IPS DF 4.7 (cell line): ENCODE data around the gene ASB8.
A peak's percentile ranks its signal among the peaks of the same experiment; 100 is the strongest.
"Not testable (repeated sequence)": the region's sequence is repeated elsewhere in the genome, so short reads cannot be mapped to it uniquely, and the experiment has no call there.

Source experiments
- DNase-seq: peaks from one replicate; pipeline ENCODE4 v3.0.0-alpha.2; 2013; ENCODE audit warnings: low spot score; ENCODE audit errors: extremely low read depth

Gene ASB8

DNA sequence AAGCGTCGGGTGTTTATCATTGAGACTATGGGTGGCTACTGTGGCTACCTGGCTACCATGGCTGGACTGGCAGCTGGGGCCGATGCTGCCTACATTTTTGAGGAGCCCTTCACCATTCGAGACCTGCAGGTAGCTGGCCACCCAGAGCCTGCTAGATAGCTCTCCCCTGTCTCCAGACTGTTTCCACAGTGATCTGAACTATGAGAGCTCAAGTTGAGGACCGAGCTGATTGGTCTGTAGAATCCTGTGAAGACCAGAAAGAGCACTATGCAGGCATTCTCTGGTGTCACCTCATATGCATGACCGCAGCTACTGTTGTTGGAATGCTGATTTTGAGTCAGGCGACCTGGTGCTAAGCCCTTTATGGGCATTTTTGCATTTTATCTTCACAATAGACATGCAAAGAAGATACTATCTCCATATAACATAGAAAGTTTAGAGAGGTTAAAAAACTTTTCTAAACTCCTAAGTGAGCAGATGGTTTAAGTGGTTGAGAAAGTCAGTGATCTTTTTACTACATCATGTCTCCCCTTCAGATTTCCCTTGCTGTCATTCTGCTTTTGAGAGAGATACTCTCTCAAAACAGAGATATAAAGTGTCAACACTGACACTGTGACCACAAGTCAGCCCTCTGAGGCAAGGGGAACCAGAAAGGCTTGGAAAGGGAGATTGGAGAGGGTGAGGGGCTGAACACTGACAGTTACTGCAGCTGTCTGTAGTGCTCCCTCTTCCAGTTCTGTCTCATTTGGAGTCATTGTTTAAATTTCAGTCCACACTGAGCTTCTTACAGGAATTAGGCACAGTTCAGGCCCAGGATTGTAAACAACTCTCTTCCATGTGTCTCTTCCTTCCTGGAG lies 14.3 kb downstream of the ASB8 start:
- no peak for DNase-seq

- DNase-seq: no peak
These were observed 22.3 kb downstream of the ASB8 start for GRCh38 chr12:48135027-48135426.

- no peak for DNase-seq
These were observed 24.5 kb downstream of the ASB8 start for GRCh38 chr12:48132826-48133225.

GRCh38 chr12:48131517-48131916 lies 25.8 kb downstream of the ASB8 start:
- no peak for DNase-seq

- DNase-seq: no peak
These were observed 27.9 kb downstream of the ASB8 start for GRCh38 chr12:48129376-48129775.

GRCh38 chr12:48128800-48129199 lies 28.5 kb downstream of the ASB8 start:
- no peak for DNase-seq

GRCh38 chr12:48126953-48127630 lies 30.2 kb downstream of the ASB8 start:
- DNase-seq: no peak

DNA sequence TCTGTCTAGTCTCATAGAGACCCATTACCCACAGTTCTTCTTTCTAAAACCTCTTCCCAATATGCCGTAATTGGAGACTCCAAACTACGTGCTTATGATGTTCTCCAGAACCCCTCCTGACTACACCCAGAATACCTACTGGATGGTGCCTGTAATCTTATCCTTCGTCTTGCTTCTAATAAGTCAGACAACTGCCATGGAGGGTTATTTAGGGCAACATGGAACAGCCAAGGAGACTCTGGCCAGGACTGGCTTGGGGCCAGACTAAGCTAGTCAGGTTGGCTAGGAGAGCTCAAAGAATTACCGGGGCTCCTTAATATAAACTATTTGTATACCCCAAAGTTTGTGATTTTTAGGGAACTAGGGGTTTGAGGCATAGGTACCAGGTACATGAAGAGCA lies 31.3 kb downstream of the ASB8 start:
- no peak for DNase-seq

GRCh38 chr12:48125542-48125941 lies 31.8 kb downstream of the ASB8 start:
- not testable (repeated sequence) for DNase-seq

DNA sequence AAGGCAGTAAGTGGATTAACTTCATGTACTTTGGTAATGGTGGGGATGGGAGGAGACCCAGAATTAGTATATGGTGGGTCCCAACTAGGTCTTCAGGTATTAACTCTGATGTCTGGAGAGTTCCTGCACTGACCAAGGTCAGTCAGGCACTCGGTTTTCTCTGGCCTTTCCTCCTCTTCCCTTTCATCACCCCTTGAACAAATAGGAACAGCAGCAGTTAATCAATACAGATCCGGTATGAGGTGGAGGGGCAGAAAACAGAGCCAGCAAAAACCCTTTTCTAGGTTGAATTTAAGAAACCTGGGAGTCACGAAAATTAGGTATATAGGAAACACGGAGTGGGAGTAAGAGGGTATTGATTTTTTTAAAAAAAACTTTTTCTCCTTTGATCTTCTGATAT lies 34.1 kb downstream of the ASB8 start:
- DNase-seq: no peak

- no peak for DNase-seq
These were observed 35.1 kb downstream of the ASB8 start for GRCh38 chr12:48122065-48122834.

DNA sequence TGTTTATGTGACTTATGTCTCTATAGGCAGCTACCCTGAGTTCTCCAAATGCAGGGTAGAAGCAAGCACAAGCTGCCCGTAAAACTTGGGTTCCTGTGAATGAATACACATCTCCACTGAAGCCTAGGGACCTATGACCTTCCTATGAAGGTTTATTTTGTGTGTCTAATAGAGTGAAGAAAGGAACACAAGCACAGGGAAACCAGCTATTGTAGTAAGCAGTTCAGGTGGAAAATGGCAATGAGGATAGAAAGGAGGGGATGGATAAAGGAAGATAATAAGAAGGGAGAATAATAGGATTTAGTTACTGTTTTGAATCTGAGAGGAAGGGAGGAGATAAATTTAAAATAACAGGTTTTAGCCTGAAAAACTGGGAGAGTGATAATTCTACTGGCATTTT lies 35.8 kb downstream of the ASB8 start:
- no peak for DNase-seq

DNA sequence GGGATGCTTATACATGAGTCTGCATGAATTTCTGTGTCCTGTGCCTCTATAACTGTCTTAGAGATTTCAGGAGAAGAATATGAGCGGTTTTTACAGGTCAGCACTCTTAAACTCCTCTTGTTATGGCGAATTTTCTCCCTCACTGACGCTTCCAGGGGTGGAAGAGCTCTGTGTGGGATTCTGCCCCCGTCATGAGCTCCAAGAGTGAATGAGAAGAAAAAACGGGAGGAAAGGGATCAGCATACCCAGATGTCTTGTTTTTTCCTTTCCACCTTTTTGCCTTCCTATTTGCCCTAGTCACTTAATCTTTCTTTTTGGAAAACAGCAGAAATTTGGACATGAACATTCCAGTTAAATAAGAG lies 37.5 kb downstream of the ASB8 start:
- no peak for DNase-seq

DNA sequence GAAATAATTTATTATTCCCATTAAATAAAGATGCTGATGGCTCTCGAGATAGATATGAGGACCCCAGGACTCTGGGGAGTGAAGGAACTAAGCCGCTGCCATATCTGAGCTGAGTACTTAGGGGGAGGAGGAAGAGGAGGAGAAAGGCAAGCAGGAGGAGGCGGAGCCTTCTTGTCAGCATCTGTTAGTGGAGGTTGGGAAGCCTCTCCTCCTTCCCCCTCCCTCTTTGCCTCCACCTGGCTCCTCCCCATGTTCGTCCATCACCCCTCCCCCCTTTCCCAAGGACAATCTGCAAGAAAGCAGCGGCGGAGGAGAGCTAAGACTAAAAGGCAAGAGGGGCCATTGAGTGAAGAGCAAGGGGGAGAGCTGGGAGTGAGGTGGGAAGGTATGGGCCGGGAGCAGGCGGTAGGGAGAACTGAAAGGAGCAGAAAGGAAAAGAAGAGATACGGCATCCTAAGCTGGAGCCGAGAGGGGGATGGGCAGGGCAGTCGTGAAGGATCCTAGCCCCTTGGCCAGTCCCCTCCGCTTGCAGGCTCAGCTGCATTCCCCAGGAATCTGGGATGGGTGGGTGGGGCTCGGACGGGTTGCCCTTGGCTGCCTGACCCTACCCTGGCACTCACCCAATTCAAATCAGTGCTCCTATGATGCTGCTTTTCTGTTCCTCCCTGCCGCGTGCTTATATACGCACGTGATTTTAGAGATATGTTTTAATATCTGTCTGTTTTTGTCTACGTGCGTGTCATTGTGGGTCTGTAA lies 38.1 kb downstream of the ASB8 start, which contains the start of gene PFKM:
Gene PFKM (plus strand): TSS at position 287 of the 756 bp plus-strand sequence. CDS start 3,411 bp downstream, outside the sequence.
- DNase-seq: peak; percentile 100

DNA sequence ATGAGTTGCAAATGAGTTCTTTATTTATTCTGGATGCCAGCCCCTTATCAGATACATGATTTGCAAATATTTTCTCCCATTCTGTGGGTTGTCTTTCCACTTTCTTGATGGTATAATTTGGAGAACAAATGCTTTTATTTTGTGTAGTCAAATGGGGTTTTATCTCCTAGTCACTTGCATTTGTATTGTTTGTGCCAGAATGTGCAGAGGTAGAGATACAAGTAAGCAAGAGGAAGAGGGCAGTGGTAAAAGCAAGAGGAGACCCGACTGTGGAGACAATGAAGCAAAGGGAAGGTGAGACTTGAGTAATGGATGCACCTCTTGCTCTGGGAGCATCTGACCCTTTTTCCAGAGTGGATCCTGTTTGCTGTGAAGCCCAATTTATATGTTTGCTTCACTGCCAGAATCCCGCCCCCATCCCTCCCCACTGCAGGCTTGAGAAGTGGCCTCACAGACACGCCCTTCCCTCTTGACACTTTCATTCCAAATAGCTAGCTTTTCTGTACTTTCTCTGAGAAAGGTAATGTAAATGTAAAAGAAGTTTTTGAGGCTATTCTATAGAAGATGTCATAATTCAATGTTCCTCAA lies 38.9 kb downstream of the ASB8 start:
- no peak for DNase-seq

DNA sequence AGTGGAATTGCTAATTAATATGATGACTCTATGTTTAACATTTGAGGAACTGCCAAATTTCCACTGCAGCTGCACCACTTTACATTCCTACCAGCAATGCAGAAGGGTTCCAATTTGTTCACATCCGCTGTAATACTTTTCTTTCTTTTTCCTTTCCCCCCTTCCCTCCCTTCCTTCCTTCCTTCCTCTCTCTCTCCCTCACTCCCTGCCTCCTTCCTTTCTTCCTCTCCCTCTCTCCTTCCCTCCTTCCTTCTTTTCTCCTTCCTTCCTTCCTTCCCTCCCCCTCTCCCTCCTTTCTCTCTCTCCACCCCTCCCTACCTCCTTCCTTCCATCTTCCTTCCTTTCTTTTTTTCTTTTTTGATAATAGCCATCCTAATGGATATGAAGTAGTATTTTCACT lies 41.4 kb downstream of the ASB8 start:
- DNase-seq: no peak

DNA sequence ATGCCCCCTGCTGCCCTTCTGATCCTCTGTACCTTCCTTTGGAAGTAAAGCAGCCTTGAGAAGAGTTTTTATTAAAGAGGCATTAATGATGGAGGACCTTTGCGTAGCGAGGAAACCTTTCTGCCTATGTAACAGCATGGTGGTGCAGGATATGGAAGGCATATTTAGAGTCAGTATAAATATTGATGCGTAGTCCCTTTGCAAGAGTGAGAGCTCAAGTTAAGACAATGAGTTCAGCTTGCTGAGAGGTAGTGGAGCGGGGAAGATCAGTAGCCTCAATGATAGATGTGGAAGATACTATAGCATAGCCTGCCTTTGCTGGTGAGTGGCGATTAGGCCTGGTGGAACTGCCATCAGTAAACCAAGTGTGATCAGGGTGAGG lies 46.0 kb downstream of the ASB8 start:
- not testable (repeated sequence) for DNase-seq

- DNase-seq: no peak
These were observed 46.5 kb downstream of the ASB8 start for GRCh38 chr12:48110691-48111311.

GRCh38 chr12:48109424-48109823 lies 47.9 kb downstream of the ASB8 start:
- DNase-seq: no peak
